GM19043 (cell line): ENCODE data around the gene SIRT2.
"Not testable (repeated sequence)": the region's sequence is repeated elsewhere in the genome, so short reads cannot be mapped to it uniquely, and the experiment has no call there.

Experiments used
- ATAC-seq: cut with Tn5 transposase; IDR thresholded peaks from one replicate; pipeline ENCODE4 v1.9.1; 2021; ENCODE audit warnings: low read depth; ENCODE audit not compliant: unreplicated experiment

SIRT2 gene

GRCh38 chr19:38834104-38834490, 65.3 kb downstream of the SIRT2 start:
- no peak for ATAC-seq

- ATAC-seq, result no peak
Measured at GRCh38 chr19:38833092-38833425, 66.4 kb downstream of the SIRT2 start.

GRCh38 chr19:38831142-38831605, 68.2 kb downstream of the SIRT2 start:
- ATAC-seq, result peak; percentile 49

- no peak for ATAC-seq
Measured at GRCh38 chr19:38830039-38830733, 69.2 kb downstream of the SIRT2 start.

- ATAC-seq, result not testable (repeated sequence)
Measured at GRCh38 chr19:38829203-38829602, 70.2 kb downstream of the SIRT2 start.
